ENCODE measurements around the gene ILF2. TPM values are rescaled to one million over a fixed set of nuclear protein-coding genes. Genes with fewer than 3 reads are reported as not detected.

Gene ILF2
- total and polyA plus RNA-seq, 2 of the 13 experiments (the other 11 are each of a cell fraction or from before 2014, with no cell fraction given), result 292 to 366 TPM

GRCh38 chr1:153633754-153634665 lies 36.8 kb downstream of the ILF2 start, which contains the start of gene CHTOP (continued):
- TF ChIP-seq, protein P1, sequence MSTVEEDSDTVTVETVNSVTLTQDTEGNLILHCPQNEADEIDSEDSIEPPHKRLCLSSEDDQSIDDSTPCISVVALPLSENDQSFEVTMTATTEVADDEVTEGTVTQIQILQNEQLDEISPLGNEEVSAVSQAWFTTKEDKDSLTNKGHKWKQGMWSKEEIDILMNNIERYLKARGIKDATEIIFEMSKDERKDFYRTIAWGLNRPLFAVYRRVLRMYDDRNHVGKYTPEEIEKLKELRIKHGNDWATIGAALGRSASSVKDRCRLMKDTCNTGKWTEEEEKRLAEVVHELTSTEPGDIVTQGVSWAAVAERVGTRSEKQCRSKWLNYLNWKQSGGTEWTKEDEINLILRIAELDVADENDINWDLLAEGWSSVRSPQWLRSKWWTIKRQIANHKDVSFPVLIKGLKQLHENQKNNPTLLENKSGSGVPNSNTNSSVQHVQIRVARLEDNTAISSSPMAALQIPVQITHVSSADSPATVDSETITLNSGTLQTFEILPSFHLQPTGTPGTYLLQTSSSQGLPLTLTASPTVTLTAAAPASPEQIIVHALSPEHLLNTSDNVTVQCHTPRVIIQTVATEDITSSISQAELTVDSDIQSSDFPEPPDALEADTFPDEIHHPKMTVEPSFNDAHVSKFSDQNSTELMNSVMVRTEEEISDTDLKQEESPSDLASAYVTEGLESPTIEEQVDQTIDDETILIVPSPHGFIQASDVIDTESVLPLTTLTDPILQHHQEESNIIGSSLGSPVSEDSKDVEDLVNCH (CRISPR knock-in tag; IDR thresholded peaks at IDR 0.05), result no peak
- TF ChIP-seq, protein P2, sequence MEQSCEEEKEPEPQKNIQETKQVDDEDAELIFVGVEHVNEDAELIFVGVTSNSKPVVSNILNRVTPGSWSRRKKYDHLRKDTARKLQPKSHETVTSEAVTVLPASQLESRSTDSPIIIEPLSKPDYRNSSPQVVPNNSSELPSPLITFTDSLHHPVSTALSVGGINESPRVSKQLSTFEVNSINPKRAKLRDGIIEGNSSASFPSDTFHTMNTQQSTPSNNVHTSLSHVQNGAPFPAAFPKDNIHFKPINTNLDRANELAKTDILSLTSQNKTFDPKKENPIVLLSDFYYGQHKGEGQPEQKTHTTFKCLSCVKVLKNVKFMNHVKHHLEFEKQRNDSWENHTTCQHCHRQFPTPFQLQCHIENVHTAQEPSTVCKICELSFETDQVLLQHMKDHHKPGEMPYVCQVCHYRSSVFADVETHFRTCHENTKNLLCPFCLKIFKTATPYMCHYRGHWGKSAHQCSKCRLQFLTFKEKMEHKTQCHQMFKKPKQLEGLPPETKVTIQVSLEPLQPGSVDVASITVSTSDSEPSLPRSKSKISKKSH (CRISPR knock-in tag; IDR thresholded peaks at IDR 0.05; ENCODE audit: borderline replicate concordance), result peak; percentile 92; the same call in 1 of the 2 replicates
- TF ChIP-seq MIER2 (CRISPR knock-in tag; IDR thresholded peaks at IDR 0.05), result no peak
- TF ChIP-seq ZNF670 (CRISPR knock-in tag; IDR thresholded peaks at IDR 0.05; ENCODE audit: borderline replicate concordance), result peak; percentile 75
- TF ChIP-seq NPAS2 (CRISPR knock-in tag; IDR thresholded peaks at IDR 0.05; ENCODE audit: borderline replicate concordance), result no peak
- peak; percentile 92 for TF ChIP-seq TAF1 (CRISPR knock-in tag; IDR thresholded peaks at IDR 0.05)
- peak; percentile 84; the same call in 1 of the 2 replicates for TF ChIP-seq ARID2 (CRISPR knock-in tag; IDR thresholded peaks at IDR 0.05; ENCODE audit: borderline replicate concordance)
- TF ChIP-seq, protein P3, sequence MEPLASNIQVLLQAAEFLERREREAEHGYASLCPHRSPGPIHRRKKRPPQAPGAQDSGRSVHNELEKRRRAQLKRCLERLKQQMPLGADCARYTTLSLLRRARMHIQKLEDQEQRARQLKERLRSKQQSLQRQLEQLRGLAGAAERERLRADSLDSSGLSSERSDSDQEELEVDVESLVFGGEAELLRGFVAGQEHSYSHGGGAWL (CRISPR knock-in tag; IDR thresholded peaks at IDR 0.05), result 0 out of 2 replicates have a peak, but pooled peaks have one; percentile 47
- peak; percentile 90 for TF ChIP-seq HDAC1 (CRISPR knock-in tag; IDR thresholded peaks at IDR 0.05)
- TF ChIP-seq, protein P4, sequence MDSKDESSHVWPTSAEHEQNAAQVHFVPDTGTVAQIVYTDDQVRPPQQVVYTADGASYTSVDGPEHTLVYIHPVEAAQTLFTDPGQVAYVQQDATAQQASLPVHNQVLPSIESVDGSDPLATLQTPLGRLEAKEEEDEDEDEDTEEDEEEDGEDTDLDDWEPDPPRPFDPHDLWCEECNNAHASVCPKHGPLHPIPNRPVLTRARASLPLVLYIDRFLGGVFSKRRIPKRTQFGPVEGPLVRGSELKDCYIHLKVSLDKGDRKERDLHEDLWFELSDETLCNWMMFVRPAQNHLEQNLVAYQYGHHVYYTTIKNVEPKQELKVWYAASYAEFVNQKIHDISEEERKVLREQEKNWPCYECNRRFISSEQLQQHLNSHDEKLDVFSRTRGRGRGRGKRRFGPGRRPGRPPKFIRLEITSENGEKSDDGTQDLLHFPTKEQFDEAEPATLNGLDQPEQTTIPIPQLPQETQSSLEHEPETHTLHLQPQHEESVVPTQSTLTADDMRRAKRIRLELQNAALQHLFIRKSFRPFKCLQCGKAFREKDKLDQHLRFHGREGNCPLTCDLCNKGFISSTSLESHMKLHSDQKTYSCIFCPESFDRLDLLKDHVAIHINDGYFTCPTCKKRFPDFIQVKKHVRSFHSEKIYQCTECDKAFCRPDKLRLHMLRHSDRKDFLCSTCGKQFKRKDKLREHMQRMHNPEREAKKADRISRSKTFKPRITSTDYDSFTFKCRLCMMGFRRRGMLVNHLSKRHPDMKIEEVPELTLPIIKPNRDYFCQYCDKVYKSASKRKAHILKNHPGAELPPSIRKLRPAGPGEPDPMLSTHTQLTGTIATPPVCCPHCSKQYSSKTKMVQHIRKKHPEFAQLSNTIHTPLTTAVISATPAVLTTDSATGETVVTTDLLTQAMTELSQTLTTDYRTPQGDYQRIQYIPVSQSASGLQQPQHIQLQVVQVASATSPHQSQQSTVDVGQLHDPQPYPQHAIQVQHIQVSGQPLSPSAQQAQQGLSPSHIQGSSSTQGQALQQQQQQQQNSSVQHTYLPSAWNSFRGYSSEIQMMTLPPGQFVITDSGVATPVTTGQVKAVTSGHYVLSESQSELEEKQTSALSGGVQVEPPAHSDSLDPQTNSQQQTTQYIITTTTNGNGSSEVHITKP (CRISPR knock-in tag; IDR thresholded peaks at IDR 0.05; ENCODE audit: low read depth), result no peak
- TF ChIP-seq, protein P5, sequence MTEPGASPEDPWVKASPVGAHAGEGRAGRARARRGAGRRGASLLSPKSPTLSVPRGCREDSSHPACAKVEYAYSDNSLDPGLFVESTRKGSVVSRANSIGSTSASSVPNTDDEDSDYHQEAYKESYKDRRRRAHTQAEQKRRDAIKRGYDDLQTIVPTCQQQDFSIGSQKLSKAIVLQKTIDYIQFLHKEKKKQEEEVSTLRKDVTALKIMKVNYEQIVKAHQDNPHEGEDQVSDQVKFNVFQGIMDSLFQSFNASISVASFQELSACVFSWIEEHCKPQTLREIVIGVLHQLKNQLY (CRISPR knock-in tag; IDR thresholded peaks at IDR 0.05), result peak; percentile 26; the same call in 1 of the 2 replicates
- TF ChIP-seq ZNF484 (CRISPR knock-in tag; IDR thresholded peaks at IDR 0.05; ENCODE audit: borderline replicate concordance, low read depth), result no peak
- peak; percentile 80 for TF ChIP-seq MED8 (CRISPR knock-in tag; IDR thresholded peaks at IDR 0.05; ENCODE audit: insufficient replicate concordance)
- TF ChIP-seq ZNF567 (CRISPR knock-in tag; IDR thresholded peaks at IDR 0.05; ENCODE audit: borderline replicate concordance), result no peak
- TF ChIP-seq BORCS8-MEF2B (CRISPR knock-in tag; IDR thresholded peaks at IDR 0.05), result no peak; the same call in 1 of the 2 replicates
- TF ChIP-seq SMARCC2 (IDR thresholded peaks at IDR 0.05), result no peak
- TF ChIP-seq ZNF761 (CRISPR knock-in tag; conservative IDR thresholded peaks at IDR 0.05), result 0 out of 2 replicates have a peak, but pooled peaks have one; percentile 31
- no peak for TF ChIP-seq GABPA (IDR thresholded peaks at IDR 0.05; ENCODE audit: low read depth, low read length)
- peak; percentile 74 for TF ChIP-seq GABPA (CRISPR knock-in tag; IDR thresholded peaks at IDR 0.05; ENCODE audit: low read depth)
- peak; percentile 81 for TF ChIP-seq ZSCAN9 (CRISPR knock-in tag; IDR thresholded peaks at IDR 0.05; ENCODE audit: borderline replicate concordance)
